WTC11 (cell line): Measurements from ENCODE around the gene RPTOR. TPM values are rescaled to one million over a fixed set of nuclear protein-coding genes. Genes with fewer than 3 reads are reported as not detected.

Experiments used
- ATAC-seq: fragments of 200-7000 bp; cut with Tn5 transposase; 2 replicates; pipeline ENCODE4 v1.10.0; 2021; ENCODE audit warnings: mild to moderate bottlenecking, moderate library complexity
- CTCF ChIA-PET: fragments of 300-600 bp; sonication (Branson Sonifier 250); formaldehyde crosslinking; loops from one replicate; lab custom pipeline; 2021; ENCODE audit warnings: antibody characterized with exemption; lab: Charles Lee
- POLR2A ChIA-PET: fragments of 350-600 bp; sonication (Branson Sonifier 250); formaldehyde crosslinking; loops from one replicate; lab custom pipeline; 2021; ENCODE audit warnings: antibody characterized with exemption; lab: Charles Lee
- DNase-seq: peaks from one replicate; pipeline ENCODE4 v3.0.0; 2021; ENCODE audit warnings: low spot score
- H3K27ac Mint-ChIP-seq: 2 replicates; pipeline ENCODE4 v1.8.0; 2021; ENCODE audit warnings: mixed read lengths
- H3K27me3 Mint-ChIP-seq: 2 replicates; pipeline ENCODE4 v1.8.0; 2021; ENCODE audit warnings: low read depth, mild to moderate bottlenecking, moderate library complexity, mixed read lengths
- H3K36me3 Mint-ChIP-seq: 2 replicates; pipeline ENCODE4 v1.8.0; 2021; ENCODE audit warnings: mixed read lengths
- H3K4me1 Mint-ChIP-seq: 2 replicates; pipeline ENCODE4 v1.8.0; 2022; ENCODE audit warnings: mixed read lengths
- H3K4me3 Mint-ChIP-seq: 2 replicates; pipeline ENCODE4 v1.8.0; 2021; ENCODE audit warnings: mild to moderate bottlenecking, moderate library complexity, mixed read lengths
- H3K9me3 Mint-ChIP-seq: 2 replicates; pipeline ENCODE4 v1.8.0; 2021; ENCODE audit warnings: mixed read lengths
- ARID4B ChIP-seq: sonication (generic); formaldehyde crosslinking; IDR thresholded peaks from 2 replicates; pipeline ENCODE4 v1.8.0; 2023; ENCODE audit warnings: missing genetic modification reagents, mild to moderate bottlenecking, borderline replicate concordance
- CTCF ChIP-seq: fragments of 200-600 bp; IDR thresholded peaks from 2 replicates; pipeline ENCODE4 v1.8.0; 2022; ENCODE audit warnings: antibody characterized with exemption
- MLX ChIP-seq: sonication (generic); formaldehyde crosslinking; IDR thresholded peaks from 2 replicates; pipeline ENCODE4 v1.8.1; 2023; ENCODE audit warnings: mild to moderate bottlenecking, missing genetic modification reagents, moderate library complexity
- MXD4 ChIP-seq: fragments of 250-450 bp; sonication (Bioruptor Pico); IDR thresholded peaks from 2 replicates; pipeline ENCODE4 v1.8.0; 2021; ENCODE audit warnings: mild to moderate bottlenecking, moderate library complexity, borderline replicate concordance
- MYBL2 ChIP-seq: sonication (generic); formaldehyde crosslinking; IDR thresholded peaks from 2 replicates; pipeline ENCODE4 v1.8.1; 2023; ENCODE audit warnings: mild to moderate bottlenecking, moderate library complexity, missing genetic modification reagents
- NR1H2 ChIP-seq: sonication (generic); formaldehyde crosslinking; IDR thresholded peaks from 2 replicates; pipeline ENCODE4 v1.9.0; 2021; ENCODE audit warnings: mild to moderate bottlenecking, moderate library complexity, missing genetic modification reagents
- RELA ChIP-seq: sonication (generic); formaldehyde crosslinking; IDR thresholded peaks from 2 replicates; pipeline ENCODE4 v1.8.1; 2022; ENCODE audit warnings: missing genetic modification reagents, mild to moderate bottlenecking, borderline replicate concordance
- SMAD3 ChIP-seq: sonication (generic); formaldehyde crosslinking; IDR thresholded peaks from 2 replicates; pipeline ENCODE4 v1.8.0; 2022; ENCODE audit warnings: missing genetic modification reagents, mild to moderate bottlenecking, borderline replicate concordance
- SMAD4 ChIP-seq: sonication (generic); formaldehyde crosslinking; IDR thresholded peaks from 2 replicates; pipeline ENCODE4 v1.8.0; 2022; ENCODE audit warnings: mild to moderate bottlenecking, missing genetic modification reagents
- SP1 ChIP-seq: sonication (generic); formaldehyde crosslinking; conservative IDR thresholded peaks from 2 replicates; pipeline ENCODE4 v1.8.1; 2022; ENCODE audit warnings: missing genetic modification reagents
- ZBTB43 ChIP-seq: sonication (generic); formaldehyde crosslinking; IDR thresholded peaks from 2 replicates; pipeline ENCODE4 v1.8.1; 2023; ENCODE audit warnings: mild to moderate bottlenecking, missing genetic modification reagents
- ZMAT4 ChIP-seq: fragments of 250-450 bp; sonication (Bioruptor Pico); IDR thresholded peaks from 2 replicates; pipeline ENCODE4 v1.9.0; 2021; ENCODE audit warnings: mild to moderate bottlenecking
- ZNF317 ChIP-seq: sonication (generic); formaldehyde crosslinking; IDR thresholded peaks from 2 replicates; pipeline ENCODE4 v1.8.1; 2023; ENCODE audit warnings: low read depth, mild to moderate bottlenecking, moderate library complexity, missing genetic modification reagents, borderline replicate concordance
- ZNF396 ChIP-seq: fragments of 250-450 bp; sonication (Bioruptor Pico); IDR thresholded peaks from 2 replicates; pipeline ENCODE4 v1.8.0; 2021; ENCODE audit warnings: mild to moderate bottlenecking, moderate library complexity, borderline replicate concordance
- total RNA-seq: library from RNA; stranded (reverse); gene quantifications from 3 replicates; pipeline ENCODE4 v1.2.3, GENCODE V29; 2021

RPTOR gene
- total RNA-seq, 1 experiment from 2014 or later, result 41.0 TPM

- no peak for TF ChIP-seq SMAD3 (CRISPR knock-in tag)
- no peak for TF ChIP-seq ZBTB43 (CRISPR knock-in tag)
- no peak for TF ChIP-seq RELA (CRISPR knock-in tag)
- no peak for TF ChIP-seq MYBL2
- no peak for TF ChIP-seq SP1 (CRISPR knock-in tag)
Measured at GRCh38 chr17:80817321-80817845, 272.7 kb downstream of the RPTOR start (continued).

GRCh38 chr17:80817861-80818260 is 273.2 kb downstream of the RPTOR start:
- no peak overlapping the region for H3K4me3 Mint-ChIP-seq
- peak overlapping the region; percentile 71; the same call in 1 of the 2 replicates for H3K27ac Mint-ChIP-seq
- ChIA-PET CTCF (interaction anchor here (1.9 kb wide), 1 partner anchor 10 kb away, joined by 5 read pairs; no protein-coding TSS in a partner anchor), POLR2A (no interaction called here)
- H3K36me3 Mint-ChIP-seq, result no peaks in the 10 kb centered on the region; the same call in 1 of the 2 replicates
- H3K9me3 Mint-ChIP-seq, result no peaks in the 10 kb centered on the region
- H3K4me1 Mint-ChIP-seq, result peaks cover 12% of the 10 kb centered on the region
- no peaks in the 10 kb centered on the region for H3K27me3 Mint-ChIP-seq
- DNase-seq, result no peak
- ATAC-seq, result no peak
- TF ChIP-seq ARID4B (CRISPR knock-in tag) (no peak), SP1 (CRISPR knock-in tag) (no peak), CTCF (no peak), ZNF317 (no peak)

GRCh38 chr17:80818871-80819270 is 274.2 kb downstream of the RPTOR start:
- POLR2A ChIA-PET, result no interaction called here
- Mint-ChIP-seq H3K27me3 (no peaks in the 10 kb centered on the region), H3K27ac (peak overlapping the region; percentile 20; the same call in 1 of the 2 replicates), H3K36me3 (no peaks in the 10 kb centered on the region; the same call in 1 of the 2 replicates)
- DNase-seq, result no peak
- TF ChIP-seq MXD4 (CRISPR knock-in tag) (no peak), ZMAT4 (no peak), ZNF396 (CRISPR knock-in tag) (no peak), NR1H2 (CRISPR knock-in tag) (no peak), SMAD4 (CRISPR knock-in tag) (no peak), MLX (CRISPR knock-in tag) (no peak)
- TF ChIP-seq, all 79 proteins: peak for 0
- Mint-ChIP-seq H3K4me3 (no peak overlapping the region), H3K9me3 (no peaks in the 10 kb centered on the region), H3K4me1 (peaks cover 12% of the 10 kb centered on the region)
- ATAC-seq, result no peak
- CTCF ChIA-PET, result interaction anchor here (1.3 to 1.9 kb wide), 2 partner anchors 9 to 80 kb away, joined by 5 read pairs; no protein-coding TSS in a partner anchor
